ENCODE measurements around the gene DNAAF2.
"Not testable (repeated sequence)": the region's sequence is repeated elsewhere in the genome, so short reads cannot be mapped to it uniquely, and the experiment has no call there.

The DNAAF2 gene, protein sequence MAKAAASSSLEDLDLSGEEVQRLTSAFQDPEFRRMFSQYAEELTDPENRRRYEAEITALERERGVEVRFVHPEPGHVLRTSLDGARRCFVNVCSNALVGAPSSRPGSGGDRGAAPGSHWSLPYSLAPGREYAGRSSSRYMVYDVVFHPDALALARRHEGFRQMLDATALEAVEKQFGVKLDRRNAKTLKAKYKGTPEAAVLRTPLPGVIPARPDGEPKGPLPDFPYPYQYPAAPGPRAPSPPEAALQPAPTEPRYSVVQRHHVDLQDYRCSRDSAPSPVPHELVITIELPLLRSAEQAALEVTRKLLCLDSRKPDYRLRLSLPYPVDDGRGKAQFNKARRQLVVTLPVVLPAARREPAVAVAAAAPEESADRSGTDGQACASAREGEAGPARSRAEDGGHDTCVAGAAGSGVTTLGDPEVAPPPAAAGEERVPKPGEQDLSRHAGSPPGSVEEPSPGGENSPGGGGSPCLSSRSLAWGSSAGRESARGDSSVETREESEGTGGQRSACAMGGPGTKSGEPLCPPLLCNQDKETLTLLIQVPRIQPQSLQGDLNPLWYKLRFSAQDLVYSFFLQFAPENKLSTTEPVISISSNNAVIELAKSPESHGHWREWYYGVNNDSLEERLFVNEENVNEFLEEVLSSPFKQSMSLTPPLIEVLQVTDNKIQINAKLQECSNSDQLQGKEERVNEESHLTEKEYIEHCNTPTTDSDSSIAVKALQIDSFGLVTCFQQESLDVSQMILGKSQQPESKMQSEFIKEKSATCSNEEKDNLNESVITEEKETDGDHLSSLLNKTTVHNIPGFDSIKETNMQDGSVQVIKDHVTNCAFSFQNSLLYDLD

DNA sequence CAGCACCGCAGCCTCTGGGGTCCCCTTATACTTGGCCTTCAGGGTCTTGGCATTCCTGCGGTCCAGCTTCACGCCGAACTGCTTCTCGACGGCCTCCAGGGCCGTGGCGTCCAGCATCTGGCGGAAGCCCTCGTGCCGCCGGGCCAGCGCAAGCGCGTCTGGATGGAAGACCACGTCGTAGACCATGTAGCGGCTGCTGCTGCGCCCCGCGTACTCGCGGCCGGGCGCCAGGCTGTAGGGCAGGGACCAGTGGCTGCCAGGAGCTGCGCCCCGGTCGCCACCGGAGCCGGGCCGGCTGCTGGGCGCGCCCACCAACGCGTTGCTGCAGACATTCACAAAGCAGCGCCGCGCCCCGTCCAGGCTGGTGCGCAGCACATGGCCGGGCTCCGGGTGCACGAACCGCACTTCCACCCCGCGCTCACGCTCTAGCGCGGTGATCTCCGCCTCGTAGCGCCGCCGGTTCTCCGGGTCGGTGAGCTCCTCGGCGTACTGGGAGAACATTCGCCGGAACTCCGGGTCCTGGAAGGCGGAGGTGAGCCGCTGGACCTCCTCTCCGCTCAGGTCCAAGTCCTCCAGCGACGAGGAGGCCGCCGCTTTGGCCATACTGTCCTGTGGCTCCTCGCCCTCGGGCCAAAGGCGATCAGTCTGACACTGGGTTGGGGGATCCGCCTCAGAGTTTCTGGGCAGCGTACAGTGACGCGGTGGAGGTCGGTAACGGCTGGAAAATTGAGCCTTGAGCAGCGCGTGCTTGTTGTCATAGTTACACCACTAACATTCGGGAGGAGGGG lies at the start of gene DNAAF2:
Gene DNAAF2, minus strand, starts transcription at position 698 of the 788 bp plus-strand sequence. Its CDS starts 95 bp downstream, at position 603.
- H3K9ac ChIP-seq (ENCODE audit: low read length): peak within 1 kb of the TSS; percentile 90
- H3K27me3 ChIP-seq (ENCODE audit: control insufficient read depth, insufficient read depth, low read length): no peaks in the 10 kb centered on the region
- H3K4me3 ChIP-seq (ENCODE audit: low read length): peak within 1 kb of the TSS; percentile 94
- H3K9me3 ChIP-seq (ENCODE audit: control insufficient read depth, low read length): no peaks in the 10 kb centered on the region
- peaks cover 20% of the 10 kb centered on the region for H3K4me1 ChIP-seq (ENCODE audit: control insufficient read depth, insufficient read depth, low read length)
- no peaks in the 10 kb centered on the region for H3K36me3 ChIP-seq (ENCODE audit: control insufficient read depth, insufficient read depth, low read length)

DNA sequence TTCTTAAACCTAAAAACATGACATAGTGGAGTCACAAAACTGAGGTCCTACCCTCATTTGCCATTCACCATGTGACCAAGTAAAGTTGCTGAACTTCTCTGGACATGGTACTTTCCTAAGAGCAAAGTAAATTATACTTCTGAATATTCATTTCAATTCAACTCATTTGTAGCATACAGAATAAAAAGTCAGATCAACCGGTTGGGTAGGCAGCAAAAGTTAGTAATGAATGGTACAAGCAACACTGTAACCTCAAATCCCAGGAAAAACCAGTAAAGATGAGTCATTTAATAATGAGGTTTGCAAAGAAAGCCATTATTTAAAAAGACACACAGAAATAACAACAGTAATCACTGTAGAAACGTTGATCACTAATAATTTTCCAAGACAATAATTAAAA lies 44.2 kb upstream of the DNAAF2 start:
- no peak overlapping the region for H3K4me3 ChIP-seq (ENCODE audit: low read length)
- no peak overlapping the region for H3K9ac ChIP-seq (ENCODE audit: low read length)
- H3K36me3 ChIP-seq (ENCODE audit: control insufficient read depth, insufficient read depth, low read length): no peaks in the 10 kb centered on the region
- no peaks in the 10 kb centered on the region for H3K4me1 ChIP-seq (ENCODE audit: control insufficient read depth, insufficient read depth, low read length)
- no peaks in the 10 kb centered on the region for H3K27me3 ChIP-seq (ENCODE audit: control insufficient read depth, insufficient read depth, low read length)
- no peaks in the 10 kb centered on the region for H3K9me3 ChIP-seq (ENCODE audit: control insufficient read depth, low read length)

DNA sequence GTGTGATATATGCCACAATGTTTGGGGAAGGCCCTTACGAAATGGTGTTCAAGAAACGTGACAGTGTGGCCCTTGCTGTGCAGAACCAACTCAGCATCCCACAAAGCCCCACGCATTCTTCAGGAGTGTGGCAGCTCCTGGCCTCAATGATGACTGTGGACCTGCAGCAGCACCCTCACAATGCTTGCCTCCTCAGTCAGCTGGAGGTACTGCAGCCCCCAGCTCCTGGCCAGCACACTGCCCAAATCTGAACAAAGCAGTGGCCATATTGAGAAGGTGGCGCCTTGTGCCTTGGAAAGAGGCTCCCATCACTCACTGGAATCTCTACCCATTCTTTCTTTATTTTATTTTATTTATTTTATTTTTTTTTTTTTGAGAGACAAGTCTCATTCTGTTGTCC lies 42.6 kb upstream of the DNAAF2 start:
- Histone ChIP-seq H3K4me1 (ENCODE audit: control insufficient read depth, insufficient read depth, low read length) (no peaks in the 10 kb centered on the region), H3K9me3 (ENCODE audit: control insufficient read depth, low read length) (no peaks in the 10 kb centered on the region), H3K4me3 (ENCODE audit: low read length) (no peak overlapping the region), H3K9ac (ENCODE audit: low read length) (no peak overlapping the region), H3K36me3 (ENCODE audit: control insufficient read depth, insufficient read depth, low read length) (no peaks in the 10 kb centered on the region), H3K27me3 (ENCODE audit: control insufficient read depth, insufficient read depth, low read length) (no peaks in the 10 kb centered on the region)

DNA sequence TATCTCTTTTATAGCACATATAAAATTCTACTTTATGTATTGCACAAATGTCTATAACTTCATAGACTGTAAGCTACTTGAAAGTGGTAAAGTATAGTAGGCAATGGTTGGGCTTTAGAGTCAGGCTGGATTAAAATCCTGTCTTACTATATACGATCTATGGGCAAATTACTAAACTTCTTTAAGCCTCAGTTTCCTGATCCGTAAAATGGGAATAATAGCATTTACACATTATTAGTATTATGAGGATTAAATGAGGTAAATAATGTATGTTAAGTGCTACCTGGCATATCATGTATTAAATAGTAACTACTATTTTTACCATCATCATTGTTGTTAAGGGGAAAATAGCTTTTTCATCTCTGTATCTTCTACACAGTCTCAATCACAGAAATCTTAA lies 38.5 kb upstream of the DNAAF2 start:
- Histone ChIP-seq H3K27me3 (ENCODE audit: control insufficient read depth, insufficient read depth, low read length) (no peaks in the 10 kb centered on the region), H3K9ac (ENCODE audit: low read length) (no peak overlapping the region)

DNA sequence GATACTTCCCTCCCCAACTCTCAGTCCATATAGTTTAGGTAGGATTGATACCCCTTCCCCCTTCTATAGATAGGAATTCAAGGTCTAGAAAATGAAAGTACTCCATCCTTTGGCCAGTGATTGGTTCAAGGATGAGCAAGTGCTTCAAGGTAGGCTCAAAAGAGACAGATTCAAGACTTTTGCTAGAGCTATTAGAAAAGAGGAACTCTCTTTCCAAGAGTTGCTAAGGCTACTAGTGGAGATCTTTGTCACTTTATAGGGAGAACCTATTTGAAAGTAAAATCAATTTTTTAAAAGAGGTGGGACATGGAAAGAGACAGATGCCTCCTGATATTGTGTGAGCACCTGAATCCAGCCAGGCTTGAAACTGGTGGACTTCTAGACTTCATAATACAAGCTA lies 35.4 kb upstream of the DNAAF2 start:
- H3K27me3 ChIP-seq (ENCODE audit: control insufficient read depth, insufficient read depth, low read length): no peaks in the 10 kb centered on the region

More for the DNA sequence above, 38.5 kb upstream of the DNAAF2 start:
- H3K4me1 ChIP-seq (ENCODE audit: control insufficient read depth, insufficient read depth, low read length): no peaks in the 10 kb centered on the region
- H3K4me3 ChIP-seq (ENCODE audit: low read length): no peak overlapping the region
- H3K9me3 ChIP-seq (ENCODE audit: control insufficient read depth, low read length): no peaks in the 10 kb centered on the region
- no peaks in the 10 kb centered on the region for H3K36me3 ChIP-seq (ENCODE audit: control insufficient read depth, insufficient read depth, low read length)

DNA sequence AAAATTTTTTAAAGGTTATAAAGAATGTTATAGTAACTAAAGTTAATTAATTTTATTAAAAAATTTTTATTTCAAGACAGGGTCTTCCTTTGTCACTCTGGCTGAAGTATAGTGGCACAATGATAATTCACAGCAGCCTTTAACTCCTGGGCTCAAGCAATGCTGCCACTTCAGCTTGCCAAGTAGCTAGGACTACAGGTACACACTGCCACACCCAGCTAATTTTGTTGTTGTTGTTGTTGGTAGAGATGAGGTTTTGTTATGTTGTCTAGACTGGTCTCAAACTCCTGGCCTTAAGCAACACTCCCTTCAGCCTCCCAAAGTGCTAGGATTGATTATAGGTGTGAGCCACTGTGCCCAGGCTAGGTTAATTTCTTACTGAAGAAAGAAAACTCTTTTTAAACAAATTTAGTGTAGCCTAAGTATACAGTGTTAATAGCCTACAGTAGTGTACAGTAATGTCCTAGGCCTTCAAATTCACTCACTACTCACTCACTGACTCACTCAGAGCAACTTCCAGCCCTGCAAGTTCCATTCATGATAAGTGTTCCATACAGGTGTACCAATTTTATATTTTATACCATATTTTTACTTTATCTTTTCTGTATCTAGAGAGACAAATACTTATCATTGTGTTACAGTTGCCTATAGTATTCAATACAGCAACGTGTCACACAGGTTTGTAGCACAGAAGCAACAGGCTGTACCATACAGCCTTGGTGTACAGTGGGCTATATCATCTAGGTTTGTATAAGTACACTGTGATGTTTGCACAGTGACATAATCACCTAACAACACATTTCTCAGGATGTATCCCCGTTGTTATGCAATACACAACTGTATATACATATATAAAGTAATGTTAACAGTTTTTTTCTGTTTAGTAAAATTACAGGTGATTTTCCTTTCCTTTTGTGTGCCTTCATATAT lies 24.7 kb upstream of the DNAAF2 start:
- Histone ChIP-seq H3K36me3 (ENCODE audit: control insufficient read depth, insufficient read depth, low read length) (no peaks in the 10 kb centered on the region), H3K27me3 (ENCODE audit: control insufficient read depth, insufficient read depth, low read length) (no peaks in the 10 kb centered on the region), H3K9me3 (ENCODE audit: control insufficient read depth, low read length) (no peaks in the 10 kb centered on the region), H3K4me3 (ENCODE audit: low read length) (no peak overlapping the region), H3K4me1 (ENCODE audit: control insufficient read depth, insufficient read depth, low read length) (peaks cover 18% of the 10 kb centered on the region), H3K9ac (ENCODE audit: low read length) (no peak overlapping the region)

More for the DNA sequence above, 35.4 kb upstream of the DNAAF2 start:
- no peaks in the 10 kb centered on the region for H3K4me1 ChIP-seq (ENCODE audit: control insufficient read depth, insufficient read depth, low read length)
- no peak overlapping the region for H3K9ac ChIP-seq (ENCODE audit: low read length)
- H3K36me3 ChIP-seq (ENCODE audit: control insufficient read depth, insufficient read depth, low read length): no peaks in the 10 kb centered on the region
- H3K4me3 ChIP-seq (ENCODE audit: low read length): no peak overlapping the region
- no peaks in the 10 kb centered on the region for H3K9me3 ChIP-seq (ENCODE audit: control insufficient read depth, low read length)

DNA sequence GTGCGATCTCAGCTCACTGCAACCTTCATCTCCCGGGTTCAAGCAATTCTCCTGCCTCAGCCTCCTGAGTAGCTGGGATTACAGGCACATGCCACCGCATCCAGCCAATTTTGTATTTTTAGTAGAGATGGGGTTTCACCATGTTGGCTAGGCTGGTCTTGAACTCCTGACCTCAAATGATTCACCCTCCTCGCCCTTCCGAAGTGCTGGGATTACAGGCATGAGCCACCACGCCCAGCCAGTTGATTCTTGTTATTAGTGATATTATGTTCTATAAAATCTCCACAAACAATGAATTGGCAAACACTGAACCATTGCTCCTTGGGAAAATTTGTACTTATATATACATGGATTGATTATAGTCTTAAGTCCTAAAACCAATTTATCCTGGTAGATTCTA lies 22.5 kb upstream of the DNAAF2 start:
- not testable (repeated sequence) for H3K36me3 ChIP-seq (ENCODE audit: control insufficient read depth, insufficient read depth, low read length); H3K27me3 ChIP-seq (ENCODE audit: control insufficient read depth, insufficient read depth, low read length); H3K9ac ChIP-seq (ENCODE audit: low read length); H3K9me3 ChIP-seq (ENCODE audit: control insufficient read depth, low read length); H3K4me3 ChIP-seq (ENCODE audit: low read length)
- H3K4me1 ChIP-seq (ENCODE audit: control insufficient read depth, insufficient read depth, low read length): peaks cover 18% of the 10 kb centered on the region

DNA sequence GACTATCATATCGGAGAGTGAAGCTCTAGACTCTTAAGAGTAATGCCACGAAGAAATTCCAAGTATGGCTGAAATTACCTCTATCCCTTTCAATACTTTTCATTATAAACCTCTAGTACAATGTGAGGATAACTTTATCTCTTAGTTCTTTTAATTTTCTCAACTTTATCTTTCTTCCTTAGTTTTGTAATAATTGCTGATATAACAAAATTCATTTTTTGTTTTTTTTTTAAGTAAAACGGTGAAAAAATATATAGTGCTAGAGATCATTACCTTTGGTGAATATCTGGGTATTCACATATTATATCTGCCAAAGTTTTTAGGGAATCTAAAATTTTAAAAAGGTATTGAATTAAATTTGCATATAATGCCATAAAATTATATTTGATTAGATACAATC lies 19.5 kb upstream of the DNAAF2 start:
- Histone ChIP-seq H3K9ac (ENCODE audit: low read length) (no peak overlapping the region), H3K4me3 (ENCODE audit: low read length) (no peak overlapping the region), H3K36me3 (ENCODE audit: control insufficient read depth, insufficient read depth, low read length) (no peaks in the 10 kb centered on the region), H3K27me3 (ENCODE audit: control insufficient read depth, insufficient read depth, low read length) (no peaks in the 10 kb centered on the region), H3K4me1 (ENCODE audit: control insufficient read depth, insufficient read depth, low read length) (peaks cover 11% of the 10 kb centered on the region), H3K9me3 (ENCODE audit: control insufficient read depth, low read length) (no peaks in the 10 kb centered on the region)

DNA sequence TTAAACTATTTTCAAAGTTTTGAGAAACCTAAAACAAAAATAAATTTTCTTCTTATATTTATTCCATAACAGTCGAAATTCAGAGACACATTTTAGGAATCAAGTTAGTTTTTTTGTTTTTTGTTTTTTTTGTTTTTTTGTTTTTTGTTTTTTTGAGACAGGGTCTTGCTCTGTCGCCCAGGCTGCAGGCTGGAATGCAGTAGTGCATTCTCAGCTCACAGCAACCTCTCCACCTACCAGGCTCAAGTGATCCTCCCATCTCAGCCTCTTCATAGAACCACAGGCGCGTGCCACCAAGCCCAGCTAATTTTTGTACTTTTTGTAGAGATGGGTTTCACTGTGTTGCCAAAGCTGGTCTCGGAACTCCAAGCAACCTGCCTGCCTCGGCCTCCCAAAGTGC lies 18.5 kb upstream of the DNAAF2 start:
- Histone ChIP-seq H3K9ac (ENCODE audit: low read length) (no peak overlapping the region), H3K4me1 (ENCODE audit: control insufficient read depth, insufficient read depth, low read length) (peaks cover 10% of the 10 kb centered on the region), H3K4me3 (ENCODE audit: low read length) (no peak overlapping the region), H3K36me3 (ENCODE audit: control insufficient read depth, insufficient read depth, low read length) (no peaks in the 10 kb centered on the region), H3K9me3 (ENCODE audit: control insufficient read depth, low read length) (no peaks in the 10 kb centered on the region), H3K27me3 (ENCODE audit: control insufficient read depth, insufficient read depth, low read length) (no peaks in the 10 kb centered on the region)

DNA sequence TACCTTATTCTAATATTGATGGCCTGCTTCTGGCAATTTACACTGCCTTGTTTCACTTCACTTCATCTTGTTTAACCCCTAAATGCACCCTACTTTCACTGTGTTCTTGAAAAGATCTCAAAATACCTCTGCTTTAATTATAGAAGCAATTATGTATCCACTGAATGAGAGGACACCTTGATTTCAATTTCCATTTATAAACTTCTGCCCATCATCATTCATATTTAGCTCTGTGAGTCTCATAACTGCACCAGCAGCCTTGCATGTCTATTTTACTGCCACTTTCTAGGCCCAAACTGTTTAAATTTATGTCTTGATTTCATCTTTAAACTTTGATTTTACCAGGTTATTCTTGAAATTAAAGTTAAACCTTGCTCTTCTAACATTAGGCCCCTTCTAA lies 7.1 kb upstream of the DNAAF2 start:
- Histone ChIP-seq H3K27me3 (ENCODE audit: control insufficient read depth, insufficient read depth, low read length) (no peaks in the 10 kb centered on the region), H3K36me3 (ENCODE audit: control insufficient read depth, insufficient read depth, low read length) (no peaks in the 10 kb centered on the region), H3K4me1 (ENCODE audit: control insufficient read depth, insufficient read depth, low read length) (peaks cover 34% of the 10 kb centered on the region), H3K9ac (ENCODE audit: low read length) (peak overlapping the region; percentile 61), H3K9me3 (ENCODE audit: control insufficient read depth, low read length) (no peaks in the 10 kb centered on the region), H3K4me3 (ENCODE audit: low read length) (no peak overlapping the region)

DNA sequence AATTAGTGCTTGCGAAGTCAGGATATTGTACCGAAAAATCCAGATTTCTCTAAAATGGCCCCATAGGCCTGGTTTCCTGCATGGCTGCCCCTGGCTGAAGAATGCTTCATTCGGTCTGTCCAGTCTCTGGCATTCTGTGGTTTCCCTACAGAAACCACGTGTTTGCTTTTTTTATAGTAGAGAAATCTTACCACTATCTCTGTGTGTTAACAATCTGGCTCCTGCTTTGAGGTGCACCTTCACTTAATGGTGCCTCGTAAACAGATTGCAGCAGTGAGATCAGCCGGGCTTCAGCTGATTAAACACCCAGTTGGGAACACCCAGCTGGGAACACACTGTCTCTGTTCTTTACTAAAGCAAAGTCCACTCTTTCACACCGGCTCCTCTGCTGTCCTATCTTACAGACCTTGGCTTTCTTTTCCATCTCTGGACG lies 6.7 kb upstream of the DNAAF2 start:
- Histone ChIP-seq H3K9ac (ENCODE audit: low read length) (peak overlapping the region; percentile 61), H3K9me3 (ENCODE audit: control insufficient read depth, low read length) (no peaks in the 10 kb centered on the region), H3K27me3 (ENCODE audit: control insufficient read depth, insufficient read depth, low read length) (no peaks in the 10 kb centered on the region), H3K4me3 (ENCODE audit: low read length) (no peak overlapping the region), H3K36me3 (ENCODE audit: control insufficient read depth, insufficient read depth, low read length) (no peaks in the 10 kb centered on the region), H3K4me1 (ENCODE audit: control insufficient read depth, insufficient read depth, low read length) (peaks cover 38% of the 10 kb centered on the region)
